ENCODE data around the gene GRIK5.
A peak's percentile ranks its signal among the peaks of the same experiment; 100 is the strongest.
"Not testable (repeated sequence)": the region's sequence is repeated elsewhere in the genome, so short reads cannot be mapped to it uniquely, and the experiment has no call there.

GRIK5 gene

GRCh38 chr19:41997121-41997850 is 72.7 kb downstream of the GRIK5 start:
- Histone ChIP-seq H3K27ac (no peak overlapping the region), H3K4me3 (no peak overlapping the region)

GRCh38 chr19:41995959-41996797 is 73.8 kb downstream of the GRIK5 start:
- Histone ChIP-seq H3K27ac (no peak overlapping the region), H3K4me3 (no peak overlapping the region)

GRCh38 chr19:41994994-41995958 is 74.7 kb downstream of the GRIK5 start:
- Histone ChIP-seq H3K4me3 (no peak overlapping the region), H3K27ac (no peak overlapping the region)

GRCh38 chr19:41994521-41994971 is 75.5 kb downstream of the GRIK5 start:
- no peak overlapping the region for H3K27ac ChIP-seq
- H3K4me3 ChIP-seq = peak overlapping the region in 3 of 7 experiments; percentile 34 to 46 (median 40)

- Histone ChIP-seq H3K27ac (no peak within 1 kb of the TSS), H3K4me3 (peak within 1 kb of the TSS; percentile 25 to 46 (median 40))
These were observed 76.2 kb downstream of the GRIK5 start, which contains the start of gene ATP1A3 for GRCh38 chr19:41993612-41994483. Gene ATP1A3 (minus strand): TSS chr19:41994230. CDS start chr19:41994076, 154 bp downstream.

GRCh38 chr19:41991925-41992569 is 78.0 kb downstream of the GRIK5 start:
- not testable (repeated sequence) for H3K27ac ChIP-seq, H3K4me3 ChIP-seq

GRCh38 chr19:41991025-41991424 is 79.0 kb downstream of the GRIK5 start:
- no peak overlapping the region for H3K4me3 ChIP-seq
- H3K27ac ChIP-seq = no peak overlapping the region

GRCh38 chr19:41990615-41991014 is 79.4 kb downstream of the GRIK5 start:
- H3K27ac ChIP-seq = no peak overlapping the region
- no peak overlapping the region for H3K4me3 ChIP-seq

- Histone ChIP-seq H3K27ac (no peak overlapping the region), H3K4me3 (no peak overlapping the region)
These were observed 80.0 kb downstream of the GRIK5 start for GRCh38 chr19:41990028-41990427.

- Histone ChIP-seq H3K4me3 (no peak overlapping the region), H3K27ac (no peak overlapping the region)
These were observed 81.1 kb downstream of the GRIK5 start for GRCh38 chr19:41988947-41989346.

- Histone ChIP-seq H3K4me3 (no peak overlapping the region), H3K27ac (no peak overlapping the region)
These were observed 82.7 kb downstream of the GRIK5 start for GRCh38 chr19:41987141-41987860.

GRCh38 chr19:41984961-41985360 is 85.0 kb downstream of the GRIK5 start:
- Histone ChIP-seq H3K27ac (no peak overlapping the region), H3K4me3 (no peak overlapping the region)

- Histone ChIP-seq H3K27ac (no peak overlapping the region), H3K4me3 (no peak overlapping the region)
These were observed 88.3 kb downstream of the GRIK5 start for GRCh38 chr19:41981724-41982123.

GRCh38 chr19:41978470-41978869 is 91.5 kb downstream of the GRIK5 start:
- H3K4me3 ChIP-seq = no peak overlapping the region
- no peak overlapping the region for H3K27ac ChIP-seq

- H3K27ac ChIP-seq = no peak overlapping the region
- H3K4me3 ChIP-seq = no peak overlapping the region
These were observed 92.1 kb downstream of the GRIK5 start for GRCh38 chr19:41977916-41978315.

GRCh38 chr19:41974652-41975051 is 95.4 kb downstream of the GRIK5 start:
- H3K4me3 ChIP-seq = no peak overlapping the region

GRCh38 chr19:41971363-41971762 is 98.6 kb downstream of the GRIK5 start:
- Histone ChIP-seq H3K4me3 (no peak overlapping the region), H3K27ac (no peak overlapping the region)

More at GRCh38 chr19:41974652-41975051, 95.4 kb downstream of the GRIK5 start:
- no peak overlapping the region for H3K27ac ChIP-seq
